ENCODE data around the gene SMIM31.

The SMIM31 gene

DNA sequence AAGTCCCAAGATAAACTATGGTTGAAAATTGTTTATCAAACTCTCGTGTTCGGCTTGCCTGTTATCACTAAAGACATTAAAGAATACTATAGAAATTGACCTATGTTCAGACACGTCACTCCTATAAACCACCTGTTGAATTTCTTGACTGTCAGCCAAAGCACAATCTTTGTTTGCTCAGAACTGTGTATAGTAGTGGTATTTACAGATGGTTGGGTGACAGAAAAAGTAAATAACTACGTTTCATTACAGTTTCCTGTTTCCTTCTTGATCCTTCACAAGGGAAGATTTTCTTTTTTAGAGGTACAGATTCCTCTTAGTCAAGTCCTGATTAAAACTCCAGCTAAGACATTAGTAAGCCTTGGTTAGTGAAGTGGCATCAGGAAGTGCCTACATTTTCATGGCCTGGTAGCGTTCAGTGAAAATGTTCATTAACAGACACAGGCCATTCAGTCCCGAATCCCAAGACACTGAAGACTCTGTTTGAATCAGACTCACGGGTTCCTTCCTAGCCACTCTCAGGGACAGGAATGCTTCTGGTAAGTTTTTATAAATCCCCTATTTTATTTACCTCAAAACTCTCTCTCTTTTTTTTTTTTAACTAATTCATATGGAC lies at the start of gene SMIM31:
Gene SMIM31, plus strand, starts transcription at position 259 of the 616 bp plus-strand sequence. CDS start 16,313 bp downstream, outside the sequence.
- Histone ChIP-seq H3K27ac (ENCODE audit: low read depth, low read length) (peak within 1 kb of the TSS; percentile 72), H3K27me3 (ENCODE audit: control insufficient read depth in 1 of 2, insufficient read depth in 2 of 2, low read length in 2 of 2) (no peaks in the 10 kb centered on the region), H3K36me3 (ENCODE audit: control insufficient read depth in 1 of 2, insufficient read depth in 2 of 2, low read length in 2 of 2) (no peaks in the 10 kb centered on the region), H3K9me3 (ENCODE audit: control insufficient read depth in 1 of 2, low read length in 2 of 2) (no peaks in the 10 kb centered on the region), H3K9ac (ENCODE audit: low read depth in 1 of 2, low read length in 2 of 2) (peak within 1 kb of the TSS; percentile 30 to 70), H3K4me3 (ENCODE audit: low read depth in 1 of 2, low read length in 2 of 2) (peak within 1 kb of the TSS; percentile 61 to 63), H3K4me1 (ENCODE audit: control insufficient read depth in 1 of 2, insufficient read depth in 2 of 2, low read length in 2 of 2) (peaks cover 0 to 4% of the 10 kb centered on the region in 2 donors)

DNA sequence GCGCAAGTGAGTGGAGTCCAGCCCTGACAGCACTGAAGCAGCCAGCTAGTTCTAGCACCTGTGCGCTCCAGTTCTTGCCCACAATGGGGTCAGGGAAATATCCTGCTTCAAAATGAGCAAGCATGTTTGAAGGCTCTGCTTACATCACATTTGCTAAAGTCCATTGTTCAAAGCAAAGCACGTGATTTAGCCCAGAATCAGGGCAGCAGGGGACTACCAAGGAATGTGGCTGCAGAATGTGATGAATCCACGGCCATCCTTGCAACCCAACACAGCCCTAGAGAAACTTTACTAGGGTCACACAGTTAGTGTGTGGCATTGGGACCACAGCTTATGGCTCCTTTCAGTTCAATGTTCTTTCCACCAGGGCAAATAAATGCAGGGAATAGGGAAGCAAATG lies 47.3 kb upstream of the SMIM31 start:
- H3K4me1 ChIP-seq (ENCODE audit: control insufficient read depth in 1 of 2, insufficient read depth in 2 of 2, low read length in 2 of 2): no peaks in the 10 kb centered on the region
- H3K9me3 ChIP-seq (ENCODE audit: control insufficient read depth in 1 of 2, low read length in 2 of 2): no peaks in the 10 kb centered on the region
- H3K4me3 ChIP-seq (ENCODE audit: low read depth in 1 of 2, low read length in 2 of 2): no peak overlapping the region
- H3K9ac ChIP-seq (ENCODE audit: low read depth in 1 of 2, low read length in 2 of 2): no peak overlapping the region
- H3K27me3 ChIP-seq (ENCODE audit: control insufficient read depth in 1 of 2, insufficient read depth in 2 of 2, low read length in 2 of 2): no peaks in the 10 kb centered on the region
- no peaks in the 10 kb centered on the region for H3K36me3 ChIP-seq (ENCODE audit: control insufficient read depth in 1 of 2, insufficient read depth in 2 of 2, low read length in 2 of 2)
- no peak overlapping the region for H3K27ac ChIP-seq (ENCODE audit: low read depth, low read length)

DNA sequence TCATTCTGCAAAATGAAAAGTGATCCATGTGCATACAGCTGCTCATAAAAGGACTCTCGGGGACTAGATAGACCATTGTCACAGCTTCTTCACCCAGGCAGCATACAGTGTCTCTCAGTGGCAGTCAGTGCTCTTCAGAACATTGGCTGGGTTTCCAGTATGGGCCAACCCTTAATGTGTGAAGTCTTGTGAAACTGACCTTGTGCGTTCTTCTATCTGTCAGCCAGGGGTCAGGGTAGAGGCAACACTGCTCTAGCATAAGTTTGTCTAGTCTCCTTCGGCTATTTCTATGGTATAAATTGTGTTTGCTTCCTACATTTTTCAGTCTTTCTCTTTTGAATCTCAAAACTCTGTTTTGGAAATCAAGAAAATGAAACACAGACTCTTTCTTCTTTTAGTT lies 37.0 kb upstream of the SMIM31 start:
- Histone ChIP-seq H3K36me3 (ENCODE audit: control insufficient read depth in 1 of 2, insufficient read depth in 2 of 2, low read length in 2 of 2) (no peaks in the 10 kb centered on the region), H3K4me1 (ENCODE audit: control insufficient read depth in 1 of 2, insufficient read depth in 2 of 2, low read length in 2 of 2) (no peaks in the 10 kb centered on the region), H3K4me3 (ENCODE audit: low read depth in 1 of 2, low read length in 2 of 2) (no peak overlapping the region)

DNA sequence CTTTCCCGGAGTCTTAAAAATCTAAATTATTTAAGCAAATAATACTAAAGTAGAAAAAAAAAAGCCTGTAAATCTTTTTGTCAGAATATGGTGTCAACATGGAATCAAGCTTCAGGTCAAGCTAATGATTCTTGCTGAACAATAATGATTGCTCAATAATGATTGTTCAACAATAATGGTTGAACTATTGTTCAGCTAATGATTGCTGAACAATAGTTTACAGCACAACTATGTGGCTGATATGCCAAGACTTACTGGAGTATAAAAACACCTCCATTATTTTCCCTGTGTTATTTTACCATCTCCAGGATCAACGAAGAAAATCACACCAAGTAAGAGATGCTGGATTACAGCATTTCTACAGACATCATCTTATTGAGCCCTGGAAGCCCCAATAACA lies 35.1 kb upstream of the SMIM31 start:
- Histone ChIP-seq H3K27ac (ENCODE audit: low read depth, low read length) (no peak overlapping the region), H3K4me1 (ENCODE audit: control insufficient read depth in 1 of 2, insufficient read depth in 2 of 2, low read length in 2 of 2) (no peaks in the 10 kb centered on the region), H3K9ac (ENCODE audit: low read depth in 1 of 2, low read length in 2 of 2) (no peak overlapping the region), H3K4me3 (ENCODE audit: low read depth in 1 of 2, low read length in 2 of 2) (no peak overlapping the region), H3K36me3 (ENCODE audit: control insufficient read depth in 1 of 2, insufficient read depth in 2 of 2, low read length in 2 of 2) (no peaks in the 10 kb centered on the region), H3K9me3 (ENCODE audit: control insufficient read depth in 1 of 2, low read length in 2 of 2) (no peaks in the 10 kb centered on the region), H3K27me3 (ENCODE audit: control insufficient read depth in 1 of 2, insufficient read depth in 2 of 2, low read length in 2 of 2) (no peaks in the 10 kb centered on the region)

More for the DNA sequence above, 37.0 kb upstream of the SMIM31 start:
- no peak overlapping the region for H3K9ac ChIP-seq (ENCODE audit: low read depth in 1 of 2, low read length in 2 of 2)
- H3K9me3 ChIP-seq (ENCODE audit: control insufficient read depth in 1 of 2, low read length in 2 of 2): no peaks in the 10 kb centered on the region
- H3K27me3 ChIP-seq (ENCODE audit: control insufficient read depth in 1 of 2, insufficient read depth in 2 of 2, low read length in 2 of 2): no peaks in the 10 kb centered on the region
- no peak overlapping the region for H3K27ac ChIP-seq (ENCODE audit: low read depth, low read length)

DNA sequence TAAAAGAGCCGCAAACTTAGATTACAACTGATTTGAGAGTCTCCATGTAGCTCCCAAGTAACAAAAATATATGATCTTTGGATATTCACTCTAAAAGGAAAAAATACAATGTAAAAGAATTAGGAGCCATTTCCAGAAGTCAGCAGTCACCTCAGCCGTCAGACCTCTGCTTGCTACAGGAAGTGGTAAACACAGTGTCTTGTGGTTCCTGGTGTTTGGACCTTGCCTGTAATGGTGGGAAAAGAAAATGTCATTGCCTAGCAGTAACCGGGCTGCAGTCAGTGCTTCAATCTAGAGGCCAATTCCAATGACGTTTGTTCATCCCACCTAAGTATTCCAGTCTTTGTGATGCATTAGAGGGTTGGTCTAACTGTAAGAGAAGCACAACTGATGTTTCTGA lies 28.9 kb upstream of the SMIM31 start:
- Histone ChIP-seq H3K27me3 (ENCODE audit: control insufficient read depth in 1 of 2, insufficient read depth in 2 of 2, low read length in 2 of 2) (no peaks in the 10 kb centered on the region), H3K4me1 (ENCODE audit: control insufficient read depth in 1 of 2, insufficient read depth in 2 of 2, low read length in 2 of 2) (no peaks in the 10 kb centered on the region), H3K9me3 (ENCODE audit: control insufficient read depth in 1 of 2, low read length in 2 of 2) (no peaks in the 10 kb centered on the region), H3K27ac (ENCODE audit: low read depth, low read length) (no peak overlapping the region), H3K9ac (ENCODE audit: low read depth in 1 of 2, low read length in 2 of 2) (no peak overlapping the region), H3K4me3 (ENCODE audit: low read depth in 1 of 2, low read length in 2 of 2) (no peak overlapping the region), H3K36me3 (ENCODE audit: control insufficient read depth in 1 of 2, insufficient read depth in 2 of 2, low read length in 2 of 2) (no peaks in the 10 kb centered on the region)

DNA sequence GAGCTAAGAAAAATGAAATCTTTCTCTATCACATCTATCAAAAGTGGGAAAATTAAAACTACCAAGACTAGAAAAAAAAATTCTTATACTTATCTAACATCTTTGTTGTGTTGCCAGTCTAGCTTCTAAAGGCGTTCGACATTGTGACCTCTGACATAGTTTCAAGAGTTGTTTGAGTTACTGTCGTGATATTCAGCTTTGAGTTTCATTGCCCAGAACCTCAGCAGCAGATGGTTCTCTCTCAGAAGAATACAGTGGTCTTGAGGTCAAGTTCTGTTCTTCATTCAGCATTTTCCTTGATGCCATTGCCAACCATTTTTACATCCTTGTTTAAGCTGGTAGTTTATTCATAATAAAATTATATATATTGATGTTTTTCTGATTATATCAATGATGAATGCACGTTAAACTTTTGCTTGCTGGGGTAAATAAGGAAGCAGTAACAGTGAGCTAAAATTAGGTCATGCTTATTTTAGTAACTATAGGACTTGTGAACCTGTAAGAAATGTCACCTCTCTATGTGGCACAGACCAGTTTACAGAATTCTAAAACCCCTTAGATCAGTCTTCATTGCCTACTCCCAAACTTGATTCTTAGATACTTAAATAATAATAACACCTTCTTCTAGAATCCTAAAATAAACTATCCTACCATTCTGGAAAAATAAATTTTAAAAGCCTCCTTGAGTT lies 23.1 kb upstream of the SMIM31 start:
- Histone ChIP-seq H3K27me3 (ENCODE audit: control insufficient read depth in 1 of 2, insufficient read depth in 2 of 2, low read length in 2 of 2) (no peaks in the 10 kb centered on the region), H3K27ac (ENCODE audit: low read depth, low read length) (no peak overlapping the region), H3K36me3 (ENCODE audit: control insufficient read depth in 1 of 2, insufficient read depth in 2 of 2, low read length in 2 of 2) (no peaks in the 10 kb centered on the region), H3K9me3 (ENCODE audit: control insufficient read depth in 1 of 2, low read length in 2 of 2) (no peaks in the 10 kb centered on the region), H3K9ac (ENCODE audit: low read depth in 1 of 2, low read length in 2 of 2) (no peak overlapping the region), H3K4me1 (ENCODE audit: control insufficient read depth in 1 of 2, insufficient read depth in 2 of 2, low read length in 2 of 2) (no peaks in the 10 kb centered on the region), H3K4me3 (ENCODE audit: low read depth in 1 of 2, low read length in 2 of 2) (no peak overlapping the region)

DNA sequence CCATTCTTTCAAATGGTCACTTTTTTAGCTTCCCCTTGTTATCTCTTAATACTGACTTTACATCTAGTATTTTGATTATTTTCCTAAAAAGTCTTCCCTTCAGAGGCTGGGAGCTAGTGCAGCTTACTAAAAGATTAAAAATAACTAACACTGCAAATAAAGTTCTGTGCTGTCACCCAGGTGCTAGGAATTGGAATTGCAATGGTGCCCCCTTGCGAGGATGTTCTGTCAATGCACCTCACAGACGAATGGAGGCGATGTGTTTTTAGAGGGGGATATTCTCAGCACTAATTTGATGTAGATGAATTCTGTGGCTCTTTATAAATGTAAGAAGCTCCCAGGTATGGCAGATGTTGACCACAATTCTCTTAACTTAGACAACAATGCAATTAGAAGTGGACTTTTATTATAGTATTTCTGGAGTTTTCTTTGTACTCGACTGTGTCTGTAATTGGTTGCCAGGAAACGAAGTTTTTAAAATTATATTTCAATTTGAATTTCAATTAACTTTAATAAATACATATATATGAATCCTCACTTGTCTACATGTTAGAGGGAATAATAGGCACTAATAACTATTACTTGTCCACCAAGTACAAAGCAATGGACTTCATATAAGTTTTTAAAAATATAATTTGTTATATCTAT lies 22.0 kb upstream of the SMIM31 start:
- H3K36me3 ChIP-seq (ENCODE audit: control insufficient read depth in 1 of 2, insufficient read depth in 2 of 2, low read length in 2 of 2): no peaks in the 10 kb centered on the region
- H3K4me1 ChIP-seq (ENCODE audit: control insufficient read depth in 1 of 2, insufficient read depth in 2 of 2, low read length in 2 of 2): no peaks in the 10 kb centered on the region
- H3K27me3 ChIP-seq (ENCODE audit: control insufficient read depth in 1 of 2, insufficient read depth in 2 of 2, low read length in 2 of 2): no peaks in the 10 kb centered on the region
- no peak overlapping the region for H3K9ac ChIP-seq (ENCODE audit: low read depth in 1 of 2, low read length in 2 of 2)
- H3K4me3 ChIP-seq (ENCODE audit: low read depth in 1 of 2, low read length in 2 of 2): no peak overlapping the region
- H3K9me3 ChIP-seq (ENCODE audit: control insufficient read depth in 1 of 2, low read length in 2 of 2): no peaks in the 10 kb centered on the region
- no peak overlapping the region for H3K27ac ChIP-seq (ENCODE audit: low read depth, low read length)

DNA sequence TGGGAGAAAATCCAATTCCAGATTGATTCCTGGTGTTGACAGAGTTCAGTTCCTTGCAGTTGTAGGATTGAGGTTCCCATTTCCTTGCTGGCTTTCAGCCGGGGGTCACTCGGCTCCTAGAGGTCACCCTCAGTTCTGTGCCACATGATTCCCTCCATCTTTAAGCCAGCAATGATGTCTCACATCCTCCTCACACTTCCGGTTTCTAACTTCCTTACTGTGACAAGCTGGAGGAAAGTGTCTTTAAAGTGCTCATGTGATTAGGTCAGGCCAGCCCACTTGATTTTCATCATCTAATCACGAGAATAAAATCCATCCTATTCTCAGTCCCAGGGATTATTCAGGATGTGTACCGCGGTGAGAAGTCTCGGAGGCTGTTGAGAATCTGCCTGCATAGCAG lies 19.4 kb upstream of the SMIM31 start:
- Histone ChIP-seq H3K4me3 (ENCODE audit: low read depth in 1 of 2, low read length in 2 of 2) (no peak overlapping the region), H3K27me3 (ENCODE audit: control insufficient read depth in 1 of 2, insufficient read depth in 2 of 2, low read length in 2 of 2) (no peaks in the 10 kb centered on the region), H3K36me3 (ENCODE audit: control insufficient read depth in 1 of 2, insufficient read depth in 2 of 2, low read length in 2 of 2) (no peaks in the 10 kb centered on the region), H3K9me3 (ENCODE audit: control insufficient read depth in 1 of 2, low read length in 2 of 2) (no peaks in the 10 kb centered on the region), H3K4me1 (ENCODE audit: control insufficient read depth in 1 of 2, insufficient read depth in 2 of 2, low read length in 2 of 2) (no peaks in the 10 kb centered on the region), H3K27ac (ENCODE audit: low read depth, low read length) (no peak overlapping the region), H3K9ac (ENCODE audit: low read depth in 1 of 2, low read length in 2 of 2) (no peak overlapping the region)

DNA sequence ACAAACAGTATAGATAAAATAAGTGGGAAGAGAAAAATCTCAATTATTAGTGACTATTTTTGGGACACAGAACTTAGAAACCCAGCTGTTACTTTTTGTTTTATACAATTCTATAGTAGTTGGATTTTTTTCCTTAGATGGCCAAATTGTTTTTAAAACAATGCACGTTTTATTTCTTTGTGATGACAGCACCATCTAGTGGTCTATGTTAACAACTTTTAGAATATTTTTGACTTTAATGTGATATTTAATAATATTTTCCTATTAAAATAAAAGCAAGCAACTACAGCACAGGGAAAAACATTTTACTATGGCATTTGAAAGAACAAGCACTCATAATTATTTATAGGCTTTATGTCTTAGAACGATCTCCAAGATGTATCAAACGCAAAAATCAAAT lies 5.6 kb upstream of the SMIM31 start:
- no peak overlapping the region for H3K4me3 ChIP-seq (ENCODE audit: low read depth in 1 of 2, low read length in 2 of 2)
- no peak overlapping the region for H3K9ac ChIP-seq (ENCODE audit: low read depth in 1 of 2, low read length in 2 of 2)
- no peaks in the 10 kb centered on the region for H3K27me3 ChIP-seq (ENCODE audit: control insufficient read depth in 1 of 2, insufficient read depth in 2 of 2, low read length in 2 of 2)
- no peak overlapping the region for H3K27ac ChIP-seq (ENCODE audit: low read depth, low read length)
- H3K4me1 ChIP-seq (ENCODE audit: control insufficient read depth in 1 of 2, insufficient read depth in 2 of 2, low read length in 2 of 2): no peaks in the 10 kb centered on the region
- H3K9me3 ChIP-seq (ENCODE audit: control insufficient read depth in 1 of 2, low read length in 2 of 2): no peaks in the 10 kb centered on the region
- H3K36me3 ChIP-seq (ENCODE audit: control insufficient read depth in 1 of 2, insufficient read depth in 2 of 2, low read length in 2 of 2): no peaks in the 10 kb centered on the region

DNA sequence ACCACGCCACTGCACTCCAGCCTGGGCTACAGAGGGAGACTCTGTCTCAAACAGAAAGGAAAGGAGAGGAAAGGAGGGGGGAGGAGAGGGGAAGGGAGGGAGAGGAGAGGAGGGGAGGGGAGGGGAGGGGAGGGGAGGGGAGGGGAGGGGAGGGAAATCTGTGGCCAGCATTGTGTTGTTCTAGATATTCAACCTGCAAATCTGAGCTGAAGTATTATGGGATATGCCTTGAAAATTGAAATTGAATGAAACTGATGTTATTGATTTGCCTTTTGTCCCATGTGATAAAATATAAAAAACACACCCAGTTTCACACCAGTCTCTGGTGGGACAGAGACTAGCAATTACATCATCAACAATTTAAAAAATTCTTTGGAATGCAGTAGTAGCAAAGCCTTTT lies 1.5 kb downstream of the SMIM31 start:
- peak overlapping the region; percentile 57 to 61 for H3K4me3 ChIP-seq (ENCODE audit: low read depth in 1 of 2, low read length in 2 of 2)
- no peaks in the 10 kb centered on the region for H3K9me3 ChIP-seq (ENCODE audit: control insufficient read depth in 1 of 2, low read length in 2 of 2)
- no peak overlapping the region for H3K27ac ChIP-seq (ENCODE audit: low read depth, low read length)
- peaks cover 0 to 8% of the 10 kb centered on the region in 2 donors for H3K4me1 ChIP-seq (ENCODE audit: control insufficient read depth in 1 of 2, insufficient read depth in 2 of 2, low read length in 2 of 2)
- H3K9ac ChIP-seq (ENCODE audit: low read depth in 1 of 2, low read length in 2 of 2): no peak overlapping the region
- H3K27me3 ChIP-seq (ENCODE audit: control insufficient read depth in 1 of 2, insufficient read depth in 2 of 2, low read length in 2 of 2): no peaks in the 10 kb centered on the region
- H3K36me3 ChIP-seq (ENCODE audit: control insufficient read depth in 1 of 2, insufficient read depth in 2 of 2, low read length in 2 of 2): no peaks in the 10 kb centered on the region
